CD4-positive, CD25-positive, alpha-beta regulatory T cell (primary cell): Measurements from ENCODE around the gene OR2A5. TPM values are rescaled to one million over a fixed set of nuclear protein-coding genes. Genes with fewer than 3 reads are reported as not detected.
"Not testable (repeated sequence)": the region's sequence is repeated elsewhere in the genome, so short reads cannot be mapped to it uniquely, and the experiment has no call there.

Source experiments
- ATAC-seq, 2 donors: fragments of 150-1000 bp; cut with Tn5 transposase; one replicate each; pipeline ENCODE4 v1.10.0; 2021; ENCODE audit warnings: low read depth in 2 of 2, moderate number of reproducible peaks in 2 of 2, moderate library complexity in 1 of 2
- DNase-seq, 3 donors: peaks; one replicate each; pipeline versions ENCODE4 v3.0.0 to v3.0.0-alpha.2; 2012 to 2022; ENCODE audit warnings: mixed read lengths in 1 of 3
- H3K27ac ChIP-seq: one replicate; pipeline ENCODE4 v1.7.0; 2013; ENCODE audit warnings: mild to moderate bottlenecking, low read length; ENCODE audit not compliant: insufficient read depth, poor library complexity, severe bottlenecking
- H3K27me3 ChIP-seq: one replicate; pipeline ENCODE4 v1.7.0; 2013; ENCODE audit warnings: low read length; ENCODE audit not compliant: control insufficient read depth, insufficient read depth
- H3K36me3 ChIP-seq: one replicate; pipeline ENCODE4 v1.7.0; 2013; ENCODE audit warnings: mild to moderate bottlenecking, low read length, moderate library complexity; ENCODE audit not compliant: control insufficient read depth, insufficient read depth
- H3K4me1 ChIP-seq: 2 replicates; pipeline ENCODE4 v1.7.0; 2013; ENCODE audit warnings: mild to moderate bottlenecking, low read length; ENCODE audit not compliant: insufficient read depth, control insufficient read depth, poor library complexity, severe bottlenecking
- H3K4me3 ChIP-seq: one replicate; pipeline ENCODE4 v1.7.0; 2013; ENCODE audit warnings: low read depth, mild to moderate bottlenecking, low read length, moderate library complexity
- H3K9me3 ChIP-seq, 2 experiments: 1 replicate in 1 of 2; 2 replicates in 1 of 2; pipeline ENCODE4 v1.7.0; 2013; ENCODE audit warnings: low read length in 2 of 2, mild to moderate bottlenecking in 1 of 2, moderate library complexity in 1 of 2; ENCODE audit not compliant: control insufficient read depth in 2 of 2
- H3K27ac Mint-ChIP-seq, 3 donors: one replicate each; pipeline ENCODE4 v1.8.0; 2020 to 2022; ENCODE audit warnings: mild to moderate bottlenecking in 3 of 3, mixed read lengths in 3 of 3, moderate library complexity in 2 of 3
- H3K27me3 Mint-ChIP-seq: one replicate; pipeline ENCODE4 v1.8.0; 2022; ENCODE audit warnings: mild to moderate bottlenecking, mixed read lengths
- H3K36me3 Mint-ChIP-seq: one replicate; pipeline ENCODE4 v1.8.0; 2020; ENCODE audit warnings: mixed read lengths
- H3K4me1 Mint-ChIP-seq, 4 donors: one replicate each; pipeline ENCODE4 v1.8.0; 2020 to 2022; ENCODE audit warnings: mixed read lengths in 4 of 4, mild to moderate bottlenecking in 1 of 4
- H3K4me3 Mint-ChIP-seq, 4 donors: one replicate each; pipeline ENCODE4 v1.8.0; 2020 to 2022; ENCODE audit warnings: mild to moderate bottlenecking in 4 of 4, mixed read lengths in 4 of 4, moderate library complexity in 3 of 4
- H3K9me3 Mint-ChIP-seq, 7 donors: one replicate each; pipeline ENCODE4 v1.8.0; 2020 to 2022; ENCODE audit warnings: mixed read lengths in 7 of 7, mild to moderate bottlenecking in 3 of 7, moderate library complexity in 2 of 7
- polyA plus RNA-seq, 4 donors: library from polyadenylated mRNA; unstranded; fragments of 300-500 nt; fragmentation: Illumina TruSeq; gene quantifications; one replicate each; pipeline ENCODE4 v1.2.3, GENCODE V29; 2021
- total RNA-seq: library from RNA; stranded (reverse); gene quantifications from one replicate; pipeline ENCODE4 v1.2.3, GENCODE V29; 2022

OR2A5 gene
- total and polyA plus RNA-seq, 5 donors from 2014 or later = not detected

DNA sequence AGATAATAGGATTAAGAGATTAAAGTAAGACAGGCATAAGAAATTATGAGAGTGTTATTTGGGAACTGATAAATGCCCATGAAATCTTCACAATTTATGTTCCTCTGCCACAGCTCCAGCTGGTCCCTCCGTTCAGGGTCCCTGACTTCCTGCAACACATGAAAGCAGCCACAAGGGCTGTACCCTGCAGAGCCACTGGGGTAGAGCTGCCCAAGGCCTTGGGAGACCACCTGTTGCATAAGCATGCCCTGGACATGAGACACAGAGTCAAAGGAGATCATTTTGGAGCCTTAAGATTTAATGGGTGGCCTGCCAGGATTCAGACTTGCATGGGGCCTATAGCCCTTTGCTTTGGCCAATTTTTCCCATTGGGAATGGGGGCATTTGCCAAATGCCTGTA is 37.9 kb upstream of the OR2A5 start:
- not testable (repeated sequence) for H3K36me3 ChIP-seq, H3K4me1 ChIP-seq, H3K27ac Mint-ChIP-seq, H3K27me3 ChIP-seq, H3K27ac ChIP-seq, ATAC-seq, H3K4me3 ChIP-seq, H3K4me3 Mint-ChIP-seq, H3K4me1 Mint-ChIP-seq, DNase-seq, H3K36me3 Mint-ChIP-seq
- H3K9me3 ChIP-seq = peaks cover 0 to 11% of the 10 kb centered on the region in 2 experiments
- H3K27me3 Mint-ChIP-seq = peaks cover 13% of the 10 kb centered on the region
- H3K9me3 Mint-ChIP-seq = peaks cover 3 to 19% (median 5%) of the 10 kb centered on the region in 7 donors

DNA sequence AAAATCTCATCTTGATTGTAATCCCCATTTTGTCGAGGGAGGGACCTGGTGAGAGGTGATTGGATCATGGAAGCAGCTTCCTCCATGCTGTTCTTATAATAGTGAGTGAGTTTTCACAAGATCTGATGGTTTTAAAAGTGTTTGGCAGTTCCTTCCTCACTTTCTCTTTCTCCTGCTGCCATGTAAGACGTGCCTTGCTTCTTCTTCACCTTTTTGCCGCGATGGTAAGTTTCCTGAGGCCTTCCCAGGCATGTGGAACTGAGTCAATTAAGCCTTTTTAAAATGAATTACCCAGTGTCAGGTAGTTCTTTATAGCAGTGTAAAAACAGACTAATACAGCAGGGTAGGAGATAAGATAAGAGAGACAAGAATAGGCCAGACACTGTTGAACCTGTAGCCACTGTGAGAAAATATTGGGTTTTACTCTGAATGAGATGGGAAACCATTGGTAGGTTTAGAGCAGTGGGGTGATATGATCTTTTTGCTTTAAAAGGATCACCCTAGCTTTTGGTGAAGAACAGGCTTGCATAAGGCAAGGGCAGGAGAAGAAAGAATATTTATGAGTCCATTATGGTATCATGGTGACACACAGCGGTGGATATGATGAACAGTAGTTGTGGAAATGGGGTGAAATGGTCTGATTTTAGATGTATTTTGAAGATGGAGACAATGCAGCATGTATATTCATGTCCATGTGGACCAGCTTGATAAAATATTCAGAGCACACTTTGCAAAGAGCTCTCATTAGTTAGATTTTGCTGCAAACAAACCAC is 37.1 kb upstream of the OR2A5 start:
- H3K4me1 Mint-ChIP-seq = no peaks in the 10 kb centered on the region

DNA sequence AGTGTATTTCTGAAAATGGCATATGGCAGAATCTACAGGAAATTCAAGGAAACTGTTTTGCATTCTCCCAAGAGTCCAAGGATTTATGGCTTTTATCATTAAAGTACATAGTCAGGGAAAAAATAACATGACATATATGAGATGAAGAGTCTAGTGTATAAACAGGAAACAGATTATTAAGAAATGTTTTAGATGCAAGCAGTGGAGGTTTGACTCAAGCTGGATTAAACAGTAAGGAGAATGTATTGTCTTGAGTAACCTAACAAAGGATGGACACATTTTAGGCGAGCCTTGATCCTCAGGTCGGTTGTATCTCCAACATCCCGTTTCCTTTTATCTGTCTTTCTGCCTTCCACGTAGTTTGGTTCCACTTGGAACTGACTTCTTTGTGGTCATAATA is 30.7 kb upstream of the OR2A5 start:
- H3K36me3 ChIP-seq = no peaks in the 10 kb centered on the region
- no peak overlapping the region for H3K4me3 ChIP-seq
- Mint-ChIP-seq H3K4me3 (no peak overlapping the region), H3K36me3 (no peaks in the 10 kb centered on the region), H3K4me1 (no peaks in the 10 kb centered on the region), H3K9me3 (peaks cover 0 to 3% (median 0%) of the 10 kb centered on the region in 7 donors), H3K27ac (no peak overlapping the region), H3K27me3 (peaks cover 10% of the 10 kb centered on the region)
- DNase-seq (no peak), ATAC-seq (no peak)
- H3K9me3 ChIP-seq = no peaks in the 10 kb centered on the region
- peaks cover 1% of the 10 kb centered on the region for H3K27me3 ChIP-seq
- no peak overlapping the region for H3K27ac ChIP-seq
- no peaks in the 10 kb centered on the region for H3K4me1 ChIP-seq

More for the DNA sequence above, 37.1 kb upstream of the OR2A5 start:
- Mint-ChIP-seq H3K27ac (no peak overlapping the region), H3K27me3 (peaks cover 13% of the 10 kb centered on the region), H3K4me3 (no peak overlapping the region), H3K9me3 (peaks cover 3 to 19% (median 5%) of the 10 kb centered on the region in 7 donors), H3K36me3 (no peaks in the 10 kb centered on the region)
- Histone ChIP-seq H3K27me3 (no peaks in the 10 kb centered on the region), H3K9me3 (peaks cover 0 to 11% of the 10 kb centered on the region in 2 experiments), H3K4me3 (no peak overlapping the region), H3K27ac (no peak overlapping the region), H3K36me3 (no peaks in the 10 kb centered on the region), H3K4me1 (no peaks in the 10 kb centered on the region)
- DNase-seq (no peak), ATAC-seq (no peak)

DNA sequence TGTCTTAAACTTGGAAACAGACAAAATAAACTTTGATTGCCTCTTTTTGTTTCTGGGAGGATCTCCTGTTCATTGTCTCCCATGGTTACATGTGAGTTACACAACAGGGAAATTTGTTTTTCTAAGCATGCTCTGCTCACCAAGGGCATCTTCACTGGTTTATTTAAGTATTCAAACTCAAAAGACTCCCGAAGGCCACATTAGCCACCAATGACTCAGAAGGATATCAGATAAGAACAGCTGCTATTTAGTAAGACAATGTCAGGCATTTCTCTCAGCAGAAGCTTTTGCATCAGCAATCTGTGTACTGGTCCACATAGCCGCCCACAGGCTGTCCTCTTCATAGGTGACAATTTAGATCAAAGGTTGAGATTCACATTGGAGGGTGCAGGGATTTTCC is 29.3 kb upstream of the OR2A5 start:
- ATAC-seq = no peak
- no peak overlapping the region for H3K27ac ChIP-seq
- H3K4me1 Mint-ChIP-seq = no peaks in the 10 kb centered on the region

DNA sequence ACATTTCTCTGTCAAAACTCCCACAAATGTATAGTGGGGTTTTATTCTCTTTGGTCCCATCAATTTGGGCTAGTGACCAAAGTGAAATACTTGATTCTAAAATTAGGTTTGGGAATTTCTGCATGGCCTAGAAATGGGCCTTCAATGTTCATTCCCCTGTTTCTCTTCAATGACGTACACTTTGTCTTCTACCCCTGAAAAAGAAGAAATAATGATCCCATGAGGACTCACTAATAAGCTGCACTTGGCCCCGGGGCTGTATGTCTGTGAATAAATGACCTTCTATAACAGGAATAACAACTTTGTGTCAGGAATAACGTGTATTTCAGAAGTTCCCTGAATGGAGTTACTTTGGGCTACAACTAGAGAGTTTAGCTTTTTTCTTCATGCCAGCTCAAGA is 28.4 kb upstream of the OR2A5 start:
- H3K27ac Mint-ChIP-seq = no peak overlapping the region
- no peak overlapping the region for H3K4me3 Mint-ChIP-seq
- ATAC-seq (no peak), DNase-seq (no peak)
- H3K36me3 Mint-ChIP-seq = no peaks in the 10 kb centered on the region
- Histone ChIP-seq H3K9me3 (no peaks in the 10 kb centered on the region), H3K27ac (no peak overlapping the region), H3K4me1 (no peaks in the 10 kb centered on the region), H3K4me3 (no peak overlapping the region), H3K27me3 (peaks cover 1% of the 10 kb centered on the region), H3K36me3 (no peaks in the 10 kb centered on the region)
- no peaks in the 10 kb centered on the region for H3K4me1 Mint-ChIP-seq
- peaks cover 0 to 2% (median 0%) of the 10 kb centered on the region in 7 donors for H3K9me3 Mint-ChIP-seq
- H3K27me3 Mint-ChIP-seq = peaks cover 4% of the 10 kb centered on the region

More for the DNA sequence above, 29.3 kb upstream of the OR2A5 start:
- Mint-ChIP-seq H3K27ac (no peak overlapping the region), H3K9me3 (peaks cover 0 to 2% (median 0%) of the 10 kb centered on the region in 7 donors), H3K36me3 (no peaks in the 10 kb centered on the region), H3K4me3 (no peak overlapping the region), H3K27me3 (peaks cover 10% of the 10 kb centered on the region)
- H3K4me1 ChIP-seq = no peaks in the 10 kb centered on the region
- H3K27me3 ChIP-seq = peaks cover 1% of the 10 kb centered on the region
- no peaks in the 10 kb centered on the region for H3K36me3 ChIP-seq
- no peak overlapping the region for H3K4me3 ChIP-seq
- H3K9me3 ChIP-seq = no peaks in the 10 kb centered on the region
- no peak for DNase-seq

DNA sequence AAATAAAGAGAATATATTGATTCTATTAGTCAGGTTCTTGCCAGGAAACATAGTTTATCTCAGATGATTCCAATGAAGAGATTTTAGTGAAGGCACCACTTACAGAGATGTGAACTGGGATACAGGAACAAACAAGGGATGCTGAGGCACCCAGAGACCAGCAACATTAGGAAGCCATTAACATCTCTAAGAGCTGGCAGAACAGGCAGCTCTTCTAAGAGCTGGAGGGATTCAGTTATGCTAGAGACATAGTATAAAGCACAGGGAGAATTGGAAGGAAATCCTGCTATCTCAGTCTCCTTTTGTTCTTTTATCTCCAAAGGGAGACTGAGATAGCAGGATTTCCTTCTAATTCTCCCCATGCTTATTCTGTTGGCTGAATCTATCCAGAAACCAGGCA is 26.6 kb upstream of the OR2A5 start:
- Mint-ChIP-seq H3K4me3 (no peak overlapping the region), H3K27ac (no peak overlapping the region), H3K27me3 (peaks cover 8% of the 10 kb centered on the region), H3K9me3 (peaks cover 0 to 2% (median 0%) of the 10 kb centered on the region in 7 donors), H3K4me1 (no peaks in the 10 kb centered on the region), H3K36me3 (no peaks in the 10 kb centered on the region)
- Histone ChIP-seq H3K36me3 (no peaks in the 10 kb centered on the region), H3K27ac (no peak overlapping the region), H3K27me3 (peaks cover 1% of the 10 kb centered on the region), H3K4me1 (no peaks in the 10 kb centered on the region), H3K9me3 (no peaks in the 10 kb centered on the region), H3K4me3 (no peak overlapping the region)
- ATAC-seq (no peak), DNase-seq (no peak)

DNA sequence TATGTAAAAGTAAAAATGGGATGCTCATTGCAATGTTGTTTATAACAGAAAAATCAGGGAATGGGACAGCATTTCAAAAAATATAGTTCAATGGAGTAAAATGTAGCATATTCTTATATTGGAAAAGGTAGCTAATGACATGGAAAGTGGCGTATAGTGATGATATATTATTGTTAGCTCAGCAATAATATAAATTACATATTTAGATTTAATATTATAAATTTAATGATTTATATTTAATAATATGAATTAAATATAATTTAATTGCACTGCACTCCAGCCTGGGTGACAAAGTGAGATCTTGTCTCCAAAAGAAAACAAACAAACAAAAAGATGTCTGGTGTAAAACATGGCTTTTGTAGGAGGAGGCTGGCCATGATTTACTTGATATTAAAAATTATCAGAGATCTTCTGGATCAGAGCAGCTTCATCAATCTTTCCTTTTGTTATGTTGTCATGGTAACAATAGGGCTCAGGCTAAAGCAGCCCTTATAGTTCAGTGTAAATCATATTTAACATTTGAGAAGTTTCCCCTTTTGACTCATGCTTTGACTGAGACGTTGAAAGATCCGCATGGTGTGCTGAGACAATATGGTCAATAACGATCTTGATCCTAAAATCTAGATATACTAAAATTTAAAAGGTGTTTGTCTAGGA is 25.4 kb upstream of the OR2A5 start:
- Histone ChIP-seq H3K27ac (no peak overlapping the region), H3K27me3 (peaks cover 1% of the 10 kb centered on the region), H3K36me3 (no peaks in the 10 kb centered on the region), H3K4me1 (no peaks in the 10 kb centered on the region), H3K4me3 (no peak overlapping the region), H3K9me3 (no peaks in the 10 kb centered on the region)
- ATAC-seq (no peak), DNase-seq (no peak)
- Mint-ChIP-seq H3K27ac (no peak overlapping the region), H3K36me3 (no peaks in the 10 kb centered on the region), H3K27me3 (peaks cover 8% of the 10 kb centered on the region), H3K4me3 (no peak overlapping the region), H3K4me1 (no peaks in the 10 kb centered on the region), H3K9me3 (peaks cover 0 to 2% (median 0%) of the 10 kb centered on the region in 7 donors)

DNA sequence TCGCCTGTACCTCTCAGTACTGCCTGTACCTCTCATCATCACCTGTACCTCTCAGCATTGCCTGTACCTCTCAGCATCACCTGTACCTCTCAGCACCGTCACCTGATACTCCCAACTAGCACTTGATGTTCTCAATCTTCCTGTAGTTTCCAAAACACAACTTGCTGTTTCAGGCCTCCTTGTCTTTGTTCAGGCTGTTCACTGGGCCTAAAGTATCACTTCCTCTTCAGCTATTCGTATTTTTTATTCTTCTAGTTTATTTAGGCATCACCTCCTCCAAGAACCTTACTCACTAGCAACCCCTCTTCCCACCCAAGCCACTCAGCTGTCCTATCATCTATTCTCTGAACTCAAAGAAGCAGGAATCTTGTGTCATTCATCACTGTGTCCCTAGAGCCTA is 24.5 kb upstream of the OR2A5 start:
- peaks cover 8% of the 10 kb centered on the region for H3K27me3 Mint-ChIP-seq
- no peaks in the 10 kb centered on the region for H3K36me3 Mint-ChIP-seq
- H3K9me3 Mint-ChIP-seq = no peaks in the 10 kb centered on the region
- Histone ChIP-seq H3K4me3 (no peak overlapping the region), H3K9me3 (no peaks in the 10 kb centered on the region), H3K4me1 (no peaks in the 10 kb centered on the region), H3K27me3 (peaks cover 1% of the 10 kb centered on the region), H3K36me3 (no peaks in the 10 kb centered on the region), H3K27ac (no peak overlapping the region)
- H3K4me3 Mint-ChIP-seq = no peak overlapping the region
- DNase-seq (no peak), ATAC-seq (no peak)
- no peaks in the 10 kb centered on the region for H3K4me1 Mint-ChIP-seq
- H3K27ac Mint-ChIP-seq = no peak overlapping the region
